WTC11 (cell line): ENCODE results near the gene CLTB. TPM values are rescaled to one million over a fixed set of nuclear protein-coding genes. Genes with fewer than 3 reads are reported as not detected.

ENCODE experiments used
- ATAC-seq: fragments of 200-7000 bp; cut with Tn5 transposase; 2 replicates; pipeline ENCODE4 v1.10.0; 2021; ENCODE audit warnings: mild to moderate bottlenecking, moderate library complexity
- CTCF ChIA-PET: fragments of 300-600 bp; sonication (Branson Sonifier 250); formaldehyde crosslinking; loops from one replicate; lab custom pipeline; 2021; ENCODE audit warnings: antibody characterized with exemption; lab: Charles Lee
- POLR2A ChIA-PET: fragments of 350-600 bp; sonication (Branson Sonifier 250); formaldehyde crosslinking; loops from one replicate; lab custom pipeline; 2021; ENCODE audit warnings: antibody characterized with exemption; lab: Charles Lee
- DNase-seq: peaks from one replicate; pipeline ENCODE4 v3.0.0; 2021; ENCODE audit warnings: low spot score
- H3K27ac Mint-ChIP-seq: 2 replicates; pipeline ENCODE4 v1.8.0; 2021; ENCODE audit warnings: mixed read lengths
- H3K27me3 Mint-ChIP-seq: 2 replicates; pipeline ENCODE4 v1.8.0; 2021; ENCODE audit warnings: low read depth, mild to moderate bottlenecking, moderate library complexity, mixed read lengths
- H3K36me3 Mint-ChIP-seq: 2 replicates; pipeline ENCODE4 v1.8.0; 2021; ENCODE audit warnings: mixed read lengths
- H3K4me1 Mint-ChIP-seq: 2 replicates; pipeline ENCODE4 v1.8.0; 2022; ENCODE audit warnings: mixed read lengths
- H3K4me3 Mint-ChIP-seq: 2 replicates; pipeline ENCODE4 v1.8.0; 2021; ENCODE audit warnings: mild to moderate bottlenecking, moderate library complexity, mixed read lengths
- H3K9me3 Mint-ChIP-seq: 2 replicates; pipeline ENCODE4 v1.8.0; 2021; ENCODE audit warnings: mixed read lengths
- CBFB ChIP-seq: sonication (generic); formaldehyde crosslinking; IDR thresholded peaks from 2 replicates; pipeline ENCODE4 v1.8.1; 2022; ENCODE audit warnings: mild to moderate bottlenecking, low read depth, missing genetic modification reagents
- FOXK1 ChIP-seq: sonication (generic); formaldehyde crosslinking; IDR thresholded peaks from 2 replicates; pipeline ENCODE4 v1.8.0; 2022; ENCODE audit warnings: mild to moderate bottlenecking, moderate library complexity, missing genetic modification reagents
- HMGA2 ChIP-seq: fragments of 250-450 bp; sonication (Bioruptor Pico); IDR thresholded peaks from 2 replicates; pipeline ENCODE4 v1.4.0; 2021; ENCODE audit warnings: mild to moderate bottlenecking, moderate library complexity
- JAZF1 ChIP-seq: fragments of 250-450 bp; sonication (Bioruptor Pico); IDR thresholded peaks from 2 replicates; pipeline ENCODE4 v1.9.0; 2021; ENCODE audit warnings: moderate library complexity, mild to moderate bottlenecking, inconsistent platforms
- KAT7 ChIP-seq: sonication (generic); formaldehyde crosslinking; IDR thresholded peaks from 2 replicates; pipeline ENCODE4 v1.8.1; 2023; ENCODE audit warnings: missing genetic modification reagents, mild to moderate bottlenecking, borderline replicate concordance
- NR3C1 ChIP-seq: sonication (generic); formaldehyde crosslinking; conservative IDR thresholded peaks from 2 replicates; pipeline ENCODE4 v1.8.1; 2023; ENCODE audit warnings: low read depth, mild to moderate bottlenecking, missing genetic modification reagents
- OVOL2 ChIP-seq: fragments of 250-450 bp; sonication (Bioruptor Pico); IDR thresholded peaks from 2 replicates; pipeline ENCODE4 v1.9.0; 2021; ENCODE audit warnings: mild to moderate bottlenecking, borderline replicate concordance
- PRRX2 ChIP-seq: fragments of 250-450 bp; sonication (Bioruptor Pico); IDR thresholded peaks from 2 replicates; pipeline ENCODE4 v1.8.0; 2021; ENCODE audit warnings: mild to moderate bottlenecking
- TEAD1 ChIP-seq: sonication (generic); formaldehyde crosslinking; IDR thresholded peaks from 2 replicates; pipeline ENCODE4 v1.8.0; 2022; ENCODE audit warnings: mild to moderate bottlenecking, missing genetic modification reagents
- TP53 ChIP-seq: sonication (generic); formaldehyde crosslinking; IDR thresholded peaks from 2 replicates; pipeline ENCODE4 v1.8.1; 2023; ENCODE audit warnings: mild to moderate bottlenecking, missing genetic modification reagents
- ZNF138 ChIP-seq: sonication (generic); formaldehyde crosslinking; conservative IDR thresholded peaks from 2 replicates; pipeline ENCODE4 v1.8.1; 2022; ENCODE audit warnings: mild to moderate bottlenecking, moderate library complexity, missing genetic modification reagents
- ZNF219 ChIP-seq: sonication (generic); formaldehyde crosslinking; IDR thresholded peaks from 2 replicates; pipeline ENCODE4 v1.8.0; 2023; ENCODE audit warnings: missing genetic modification reagents, mild to moderate bottlenecking, borderline replicate concordance
- ZNF423 ChIP-seq: fragments of 250-450 bp; sonication (Bioruptor Pico); IDR thresholded peaks from 2 replicates; pipeline ENCODE4 v2.1.2; 2022; ENCODE audit warnings: mild to moderate bottlenecking, moderate library complexity
- total RNA-seq: library from RNA; stranded (reverse); gene quantifications from 3 replicates; pipeline ENCODE4 v1.2.3, GENCODE V29; 2021
- TF ChIP-seq, protein P1 (sequence below): sonication (generic); formaldehyde crosslinking; conservative IDR thresholded peaks from 2 replicates; pipeline ENCODE4 v1.8.1; 2022; ENCODE audit warnings: mild to moderate bottlenecking, missing genetic modification reagents
- TF ChIP-seq, protein P2 (sequence below): fragments of 200-600 bp; IDR thresholded peaks from 2 replicates; pipeline ENCODE4 v1.8.0; 2022; ENCODE audit warnings: antibody characterized with exemption
- TF ChIP-seq, protein P3 (sequence below): fragments of 250-450 bp; sonication (Bioruptor Pico); conservative IDR thresholded peaks from 2 replicates; pipeline ENCODE4 v1.9.0; 2021; ENCODE audit warnings: mild to moderate bottlenecking
- TF ChIP-seq, protein P4 (sequence below): sonication (generic); formaldehyde crosslinking; conservative IDR thresholded peaks from 2 replicates; pipeline ENCODE4 v1.8.1; 2023; ENCODE audit warnings: mild to moderate bottlenecking, low read depth, missing genetic modification reagents, moderate library complexity
- TF ChIP-seq, protein P5 (sequence below): sonication (generic); formaldehyde crosslinking; IDR thresholded peaks from 2 replicates; pipeline ENCODE4 v1.8.0; 2023; ENCODE audit warnings: missing genetic modification reagents, mild to moderate bottlenecking, borderline replicate concordance

The CLTB gene
- total RNA-seq, 1 experiment from 2014 or later = 33.8 TPM

DNA sequence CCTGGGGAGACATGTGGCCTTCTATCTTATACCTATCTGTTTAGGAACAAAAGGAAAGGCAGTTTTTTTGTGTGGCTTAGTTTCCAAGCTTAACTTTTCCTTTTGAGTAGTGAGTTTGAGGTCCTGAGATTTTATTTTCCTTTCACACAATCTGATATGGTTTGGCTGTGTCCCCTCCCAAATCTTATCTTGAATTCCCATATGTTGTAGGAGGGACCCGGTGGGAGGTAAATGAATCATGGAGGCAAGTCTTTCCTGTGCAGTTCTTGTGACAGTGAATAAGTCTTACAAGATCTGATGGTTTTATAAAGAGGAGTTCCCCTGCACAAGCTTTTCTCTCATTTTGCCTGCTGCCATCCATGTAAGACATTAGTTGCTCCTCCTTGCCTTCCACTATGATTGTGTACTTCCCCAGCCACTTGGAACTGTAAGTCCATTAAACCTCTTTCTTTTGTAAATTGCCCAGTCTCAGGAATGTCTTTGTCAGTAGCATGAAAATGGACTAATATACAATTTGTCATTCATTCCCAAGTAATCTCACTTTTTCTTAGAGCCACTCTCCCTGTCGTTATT, 4.7 kb upstream of the CLTB start:
- TF ChIP-seq OVOL2 (CRISPR knock-in tag) = no peak
- Mint-ChIP-seq H3K4me1 (peaks cover 6% of the 10 kb centered on the region; the same call in 1 of the 2 replicates), H3K27ac (no peak overlapping the region), H3K27me3 (peaks cover 62% of the 10 kb centered on the region), H3K36me3 (peaks cover 30% of the 10 kb centered on the region), H3K4me3 (no peak overlapping the region), H3K9me3 (peaks cover 59% of the 10 kb centered on the region)
- DNase-seq (no peak), ATAC-seq (no peak)
- ChIA-PET CTCF (no interaction called here), POLR2A (no interaction called here)

DNA sequence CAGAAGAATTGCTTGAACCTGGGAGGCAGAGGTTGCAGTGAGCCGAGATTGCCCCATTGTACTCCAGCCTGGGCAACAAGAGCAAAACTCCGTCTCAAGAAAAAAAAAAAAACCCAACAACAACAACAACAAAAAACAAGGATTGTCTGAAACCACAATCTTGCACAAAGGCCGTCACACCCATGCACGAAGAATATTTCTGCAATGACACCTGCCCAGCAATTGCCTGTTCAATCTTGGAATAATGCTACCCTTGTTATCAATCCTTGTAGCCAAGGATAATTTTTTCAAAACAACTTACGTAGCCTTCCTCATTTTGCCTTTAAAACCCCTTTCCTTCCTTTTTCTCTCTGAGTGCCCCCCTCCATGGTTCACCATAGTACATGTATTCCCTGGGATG, 3.7 kb upstream of the CLTB start:
- peaks cover 6% of the 10 kb centered on the region; the same call in 1 of the 2 replicates for H3K4me1 Mint-ChIP-seq
- peaks cover 23% of the 10 kb centered on the region for H3K36me3 Mint-ChIP-seq
- no peak for DNase-seq
- no peak for TF ChIP-seq CBFB (CRISPR knock-in tag)
- TF ChIP-seq HMGA2 (CRISPR knock-in tag) = no peak
- TF ChIP-seq, protein P1, sequence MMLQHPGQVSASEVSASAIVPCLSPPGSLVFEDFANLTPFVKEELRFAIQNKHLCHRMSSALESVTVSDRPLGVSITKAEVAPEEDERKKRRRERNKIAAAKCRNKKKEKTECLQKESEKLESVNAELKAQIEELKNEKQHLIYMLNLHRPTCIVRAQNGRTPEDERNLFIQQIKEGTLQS (CRISPR knock-in tag) = no peak
- ATAC-seq = no peak
- H3K4me3 Mint-ChIP-seq = no peak overlapping the region
- H3K9me3 Mint-ChIP-seq = peaks cover 51% of the 10 kb centered on the region
- POLR2A ChIA-PET = no interaction called here
- peaks cover 52% of the 10 kb centered on the region for H3K27me3 Mint-ChIP-seq
- CTCF ChIA-PET = no interaction called here
- H3K27ac Mint-ChIP-seq = no peak overlapping the region

DNA sequence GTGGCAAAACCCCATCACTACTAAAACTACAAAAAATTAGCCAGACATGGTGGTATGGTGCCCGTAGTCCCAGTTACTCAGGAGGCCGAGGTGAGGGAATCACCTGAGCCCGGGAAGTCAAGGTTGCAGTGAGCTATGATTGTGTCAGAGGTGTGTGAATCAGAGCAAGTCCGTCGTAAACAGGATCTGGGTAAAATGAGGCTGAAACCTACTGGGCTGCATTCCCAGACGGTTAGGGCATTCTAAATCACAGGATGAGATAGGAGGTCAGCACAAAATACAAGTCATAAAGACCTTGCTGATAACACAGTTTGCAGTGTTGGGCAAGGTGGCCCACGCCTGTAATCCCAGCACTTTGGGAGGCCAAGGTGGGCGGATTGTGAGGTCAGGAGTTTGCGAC, 1.9 kb upstream of the CLTB start:
- ATAC-seq = no peak
- Mint-ChIP-seq H3K36me3 (peaks cover 23% of the 10 kb centered on the region), H3K4me1 (peaks cover 6% of the 10 kb centered on the region; the same call in 1 of the 2 replicates), H3K9me3 (peaks cover 43% of the 10 kb centered on the region), H3K27ac (no peak overlapping the region), H3K27me3 (peaks cover 51% of the 10 kb centered on the region), H3K4me3 (no peak overlapping the region)
- no peak for DNase-seq
- CTCF ChIA-PET = interaction anchor here (0.7 to 3.4 kb wide), 2 partner anchors 30 to 160 kb away, joined by 3 to 45 read pairs; partner anchors contain the start of gene FAF2
- POLR2A ChIA-PET = no interaction called here
- TF ChIP-seq, protein P2, sequence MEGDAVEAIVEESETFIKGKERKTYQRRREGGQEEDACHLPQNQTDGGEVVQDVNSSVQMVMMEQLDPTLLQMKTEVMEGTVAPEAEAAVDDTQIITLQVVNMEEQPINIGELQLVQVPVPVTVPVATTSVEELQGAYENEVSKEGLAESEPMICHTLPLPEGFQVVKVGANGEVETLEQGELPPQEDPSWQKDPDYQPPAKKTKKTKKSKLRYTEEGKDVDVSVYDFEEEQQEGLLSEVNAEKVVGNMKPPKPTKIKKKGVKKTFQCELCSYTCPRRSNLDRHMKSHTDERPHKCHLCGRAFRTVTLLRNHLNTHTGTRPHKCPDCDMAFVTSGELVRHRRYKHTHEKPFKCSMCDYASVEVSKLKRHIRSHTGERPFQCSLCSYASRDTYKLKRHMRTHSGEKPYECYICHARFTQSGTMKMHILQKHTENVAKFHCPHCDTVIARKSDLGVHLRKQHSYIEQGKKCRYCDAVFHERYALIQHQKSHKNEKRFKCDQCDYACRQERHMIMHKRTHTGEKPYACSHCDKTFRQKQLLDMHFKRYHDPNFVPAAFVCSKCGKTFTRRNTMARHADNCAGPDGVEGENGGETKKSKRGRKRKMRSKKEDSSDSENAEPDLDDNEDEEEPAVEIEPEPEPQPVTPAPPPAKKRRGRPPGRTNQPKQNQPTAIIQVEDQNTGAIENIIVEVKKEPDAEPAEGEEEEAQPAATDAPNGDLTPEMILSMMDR = no peak
- TF ChIP-seq FOXK1 (CRISPR knock-in tag) (no peak), ZNF219 (CRISPR knock-in tag) (no peak), NR3C1 (CRISPR knock-in tag) (no peak), ZNF423 (CRISPR knock-in tag) (no peak), JAZF1 (CRISPR knock-in tag) (no peak), ZNF138 (no peak), PRRX2 (CRISPR knock-in tag) (no peak), KAT7 (CRISPR knock-in tag) (no peak), TP53 (CRISPR knock-in tag) (no peak), HMGA2 (CRISPR knock-in tag) (no peak), TEAD1 (CRISPR knock-in tag) (no peak)
- TF ChIP-seq, protein P3, sequence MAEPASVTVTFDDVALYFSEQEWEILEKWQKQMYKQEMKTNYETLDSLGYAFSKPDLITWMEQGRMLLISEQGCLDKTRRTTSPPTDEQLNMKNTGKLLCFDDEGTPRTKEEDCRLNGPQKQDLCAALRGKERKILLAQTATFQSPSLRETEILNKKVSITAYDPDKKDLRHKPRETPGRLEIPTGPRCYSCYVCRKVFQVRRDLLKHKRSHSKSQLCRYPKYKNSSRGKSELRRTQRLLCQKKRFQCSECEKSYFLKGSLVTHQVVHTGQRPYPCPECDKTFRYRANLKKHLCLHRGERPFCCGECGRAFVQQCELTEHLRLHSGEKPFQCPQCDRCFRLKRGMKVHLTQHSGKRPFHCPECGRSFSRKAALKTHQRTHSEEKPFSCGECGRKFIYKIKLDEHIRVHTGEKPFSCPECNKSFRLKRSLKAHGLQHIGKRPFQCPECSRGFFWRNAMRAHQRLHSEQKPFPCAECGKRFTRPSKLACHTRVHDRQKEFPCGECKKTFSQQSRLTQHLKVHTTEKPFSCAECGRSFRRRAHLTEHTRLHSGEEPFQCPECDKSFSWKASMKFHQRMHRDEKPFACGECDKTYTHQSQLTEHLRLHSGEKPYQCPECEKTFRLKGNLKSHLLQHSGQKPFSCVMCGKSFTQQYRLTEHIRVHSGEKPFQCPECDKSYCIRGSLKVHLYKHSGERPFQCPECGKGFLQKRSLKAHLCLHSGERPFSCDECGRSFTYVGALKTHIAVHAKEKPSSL (CRISPR knock-in tag) = no peak
- TF ChIP-seq, protein P4, sequence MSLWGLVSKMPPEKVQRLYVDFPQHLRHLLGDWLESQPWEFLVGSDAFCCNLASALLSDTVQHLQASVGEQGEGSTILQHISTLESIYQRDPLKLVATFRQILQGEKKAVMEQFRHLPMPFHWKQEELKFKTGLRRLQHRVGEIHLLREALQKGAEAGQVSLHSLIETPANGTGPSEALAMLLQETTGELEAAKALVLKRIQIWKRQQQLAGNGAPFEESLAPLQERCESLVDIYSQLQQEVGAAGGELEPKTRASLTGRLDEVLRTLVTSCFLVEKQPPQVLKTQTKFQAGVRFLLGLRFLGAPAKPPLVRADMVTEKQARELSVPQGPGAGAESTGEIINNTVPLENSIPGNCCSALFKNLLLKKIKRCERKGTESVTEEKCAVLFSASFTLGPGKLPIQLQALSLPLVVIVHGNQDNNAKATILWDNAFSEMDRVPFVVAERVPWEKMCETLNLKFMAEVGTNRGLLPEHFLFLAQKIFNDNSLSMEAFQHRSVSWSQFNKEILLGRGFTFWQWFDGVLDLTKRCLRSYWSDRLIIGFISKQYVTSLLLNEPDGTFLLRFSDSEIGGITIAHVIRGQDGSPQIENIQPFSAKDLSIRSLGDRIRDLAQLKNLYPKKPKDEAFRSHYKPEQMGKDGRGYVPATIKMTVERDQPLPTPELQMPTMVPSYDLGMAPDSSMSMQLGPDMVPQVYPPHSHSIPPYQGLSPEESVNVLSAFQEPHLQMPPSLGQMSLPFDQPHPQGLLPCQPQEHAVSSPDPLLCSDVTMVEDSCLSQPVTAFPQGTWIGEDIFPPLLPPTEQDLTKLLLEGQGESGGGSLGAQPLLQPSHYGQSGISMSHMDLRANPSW (CRISPR knock-in tag) = no peak
- TF ChIP-seq, protein P5, sequence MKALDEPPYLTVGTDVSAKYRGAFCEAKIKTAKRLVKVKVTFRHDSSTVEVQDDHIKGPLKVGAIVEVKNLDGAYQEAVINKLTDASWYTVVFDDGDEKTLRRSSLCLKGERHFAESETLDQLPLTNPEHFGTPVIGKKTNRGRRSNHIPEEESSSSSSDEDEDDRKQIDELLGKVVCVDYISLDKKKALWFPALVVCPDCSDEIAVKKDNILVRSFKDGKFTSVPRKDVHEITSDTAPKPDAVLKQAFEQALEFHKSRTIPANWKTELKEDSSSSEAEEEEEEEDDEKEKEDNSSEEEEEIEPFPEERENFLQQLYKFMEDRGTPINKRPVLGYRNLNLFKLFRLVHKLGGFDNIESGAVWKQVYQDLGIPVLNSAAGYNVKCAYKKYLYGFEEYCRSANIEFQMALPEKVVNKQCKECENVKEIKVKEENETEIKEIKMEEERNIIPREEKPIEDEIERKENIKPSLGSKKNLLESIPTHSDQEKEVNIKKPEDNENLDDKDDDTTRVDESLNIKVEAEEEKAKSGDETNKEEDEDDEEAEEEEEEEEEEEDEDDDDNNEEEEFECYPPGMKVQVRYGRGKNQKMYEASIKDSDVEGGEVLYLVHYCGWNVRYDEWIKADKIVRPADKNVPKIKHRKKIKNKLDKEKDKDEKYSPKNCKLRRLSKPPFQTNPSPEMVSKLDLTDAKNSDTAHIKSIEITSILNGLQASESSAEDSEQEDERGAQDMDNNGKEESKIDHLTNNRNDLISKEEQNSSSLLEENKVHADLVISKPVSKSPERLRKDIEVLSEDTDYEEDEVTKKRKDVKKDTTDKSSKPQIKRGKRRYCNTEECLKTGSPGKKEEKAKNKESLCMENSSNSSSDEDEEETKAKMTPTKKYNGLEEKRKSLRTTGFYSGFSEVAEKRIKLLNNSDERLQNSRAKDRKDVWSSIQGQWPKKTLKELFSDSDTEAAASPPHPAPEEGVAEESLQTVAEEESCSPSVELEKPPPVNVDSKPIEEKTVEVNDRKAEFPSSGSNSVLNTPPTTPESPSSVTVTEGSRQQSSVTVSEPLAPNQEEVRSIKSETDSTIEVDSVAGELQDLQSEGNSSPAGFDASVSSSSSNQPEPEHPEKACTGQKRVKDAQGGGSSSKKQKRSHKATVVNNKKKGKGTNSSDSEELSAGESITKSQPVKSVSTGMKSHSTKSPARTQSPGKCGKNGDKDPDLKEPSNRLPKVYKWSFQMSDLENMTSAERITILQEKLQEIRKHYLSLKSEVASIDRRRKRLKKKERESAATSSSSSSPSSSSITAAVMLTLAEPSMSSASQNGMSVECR = no peak
